Measurements from ENCODE around the gene ADD3. TPM values are rescaled to one million over a fixed set of nuclear protein-coding genes. Genes with fewer than 3 reads are reported as not detected.
A peak's percentile ranks its signal among the peaks of the same experiment; 100 is the strongest.

Gene ADD3
- total RNA-seq, 1 donor from 2014 or later = 40.3 TPM

GRCh38 chr10:110006358-110007160 lies 1.2 kb upstream of the ADD3 start:
- ATAC-seq = no peak

- ATAC-seq = peak; percentile 11
Observed at GRCh38 chr10:110007161-110007700, 553 bp upstream of the ADD3 start.

- ATAC-seq = peak; percentile 33
Observed at GRCh38 chr10:110008518-110009339, 945 bp downstream of the ADD3 start.

GRCh38 chr10:110009736-110010475 lies 2.1 kb downstream of the ADD3 start:
- ATAC-seq = no peak

- ATAC-seq = no peak
Observed at GRCh38 chr10:110010486-110011378, 2.9 kb downstream of the ADD3 start.

- ATAC-seq = no peak
Observed at GRCh38 chr10:110011681-110012080, 3.9 kb downstream of the ADD3 start.

- ATAC-seq = peak; percentile 76
Observed at GRCh38 chr10:110013630-110014293, 6.0 kb downstream of the ADD3 start.

GRCh38 chr10:110016039-110016438 lies 8.3 kb downstream of the ADD3 start:
- ATAC-seq = no peak

GRCh38 chr10:110017052-110017451 lies 9.3 kb downstream of the ADD3 start:
- no peak for ATAC-seq

GRCh38 chr10:110017907-110018306 lies 10.1 kb downstream of the ADD3 start:
- ATAC-seq = no peak

GRCh38 chr10:110020265-110020664 lies 12.5 kb downstream of the ADD3 start:
- ATAC-seq = no peak

- ATAC-seq = no peak
Observed at GRCh38 chr10:110022716-110023504, 15.1 kb downstream of the ADD3 start.

GRCh38 chr10:110023785-110024465 lies 16.1 kb downstream of the ADD3 start:
- ATAC-seq = no peak

GRCh38 chr10:110029450-110029849 lies 21.7 kb downstream of the ADD3 start:
- ATAC-seq = no peak

GRCh38 chr10:110032801-110033700 lies 25.3 kb downstream of the ADD3 start:
- ATAC-seq = no peak

GRCh38 chr10:110033701-110034235 lies 26.0 kb downstream of the ADD3 start:
- ATAC-seq = no peak

GRCh38 chr10:110034596-110034995 lies 26.8 kb downstream of the ADD3 start:
- ATAC-seq = peak; percentile 50

Measured in esophagus mucosa (tissue), 1 donor.